Measurements from ENCODE around the gene RNF145. TPM values are rescaled to one million over a fixed set of nuclear protein-coding genes. Genes with fewer than 3 reads are reported as not detected.
"Not testable (repeated sequence)": the region's sequence is repeated elsewhere in the genome, so short reads cannot be mapped to it uniquely, and the experiment has no call there.

The RNF145 gene
- total RNA-seq, 1 experiment from 2014 or later: 13.7 TPM

DNA sequence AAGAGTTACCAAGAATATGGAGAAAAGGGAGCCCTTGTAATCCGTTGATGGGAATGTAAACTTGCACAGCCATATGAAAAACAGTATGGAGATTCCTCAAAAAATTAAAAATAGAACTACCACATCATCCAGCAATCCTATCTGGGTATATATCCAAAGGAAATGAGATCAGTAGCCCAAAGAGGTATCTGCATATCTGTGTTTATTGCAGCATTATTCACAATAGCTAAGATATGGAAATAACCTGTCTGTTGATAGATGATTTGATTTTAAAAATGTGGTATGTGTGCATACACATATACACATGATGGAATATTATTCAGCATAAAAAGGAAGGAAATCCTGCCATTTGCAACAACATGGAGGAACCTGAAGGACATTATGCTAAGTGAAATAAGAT is 61.4 kb downstream of the RNF145 start:
- no peaks in the 10 kb centered on the region for H3K4me1 ChIP-seq (ENCODE audit: insufficient read depth, low read length)
- no TSS peak for BruUV-seq (replicated peaks)

DNA sequence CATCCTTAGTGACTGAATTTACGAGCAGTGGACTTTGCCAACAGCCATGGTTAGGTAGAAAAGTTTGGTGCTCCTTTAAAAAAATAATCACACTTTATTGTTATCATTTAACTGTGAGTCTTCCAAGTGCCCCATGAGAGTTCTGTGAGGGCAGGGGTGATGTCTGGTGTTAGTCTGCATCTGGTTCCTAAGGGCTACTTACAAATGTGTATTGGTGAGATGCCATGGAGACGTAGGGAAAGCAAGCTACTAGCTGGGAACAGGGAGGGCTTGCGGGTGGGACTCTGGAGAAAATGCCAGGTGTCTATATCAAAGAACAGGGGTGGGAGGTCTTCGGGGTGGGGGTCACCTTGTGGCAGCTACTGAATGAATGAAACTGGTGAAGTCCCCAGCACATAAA is 62.5 kb downstream of the RNF145 start:
- H3K4me3 ChIP-seq (ENCODE audit: low read length): no peak overlapping the region
- H3K9me3 ChIP-seq (ENCODE audit: low read length): no peaks in the 10 kb centered on the region
- ATAC-seq (no peak), DNase-seq (no peak)
- CTCF ChIA-PET: no interaction called here
- no peak overlapping the region for H2AFZ ChIP-seq (ENCODE audit: low read length)
- BruUV-seq (replicated peaks): no TSS peak
- no peak overlapping the region for H3K27ac ChIP-seq (ENCODE audit: low read length)
- H3K9me2 ChIP-seq (replicated peaks; ENCODE audit: low read length): no peaks in the 10 kb centered on the region
- H3K4me1 ChIP-seq (ENCODE audit: insufficient read depth, low read length): no peaks in the 10 kb centered on the region
- no peaks in the 10 kb centered on the region for H3K27me3 ChIP-seq (ENCODE audit: low read length)
- intact Hi-C loops (cut with micrococcal nuclease): no loop called here
- H3F3A ChIP-seq (ENCODE audit: low read length, unreplicated experiment): no peaks in the 10 kb centered on the region
- no peaks in the 10 kb centered on the region for H4K20me1 ChIP-seq (ENCODE audit: low read length)
- H3K9ac ChIP-seq (ENCODE audit: low read length): no peak overlapping the region
- no peaks in the 10 kb centered on the region for H3K36me3 ChIP-seq (ENCODE audit: low read depth, low read length)
- POLR2A ChIA-PET (ENCODE audit: unreplicated experiment): no interaction called here
- H3K79me2 ChIP-seq (ENCODE audit: low read length): no peaks in the 10 kb centered on the region
- TF ChIP-seq EZH2 (IDR thresholded peaks at IDR 0.05; ENCODE audit: low read length, unreplicated experiment) (no peak), EZH2phosphoT487 (IDR thresholded peaks at IDR 0.05; ENCODE audit: borderline replicate concordance, low read length) (no peak)
- TF ChIP-seq, protein P1, sequence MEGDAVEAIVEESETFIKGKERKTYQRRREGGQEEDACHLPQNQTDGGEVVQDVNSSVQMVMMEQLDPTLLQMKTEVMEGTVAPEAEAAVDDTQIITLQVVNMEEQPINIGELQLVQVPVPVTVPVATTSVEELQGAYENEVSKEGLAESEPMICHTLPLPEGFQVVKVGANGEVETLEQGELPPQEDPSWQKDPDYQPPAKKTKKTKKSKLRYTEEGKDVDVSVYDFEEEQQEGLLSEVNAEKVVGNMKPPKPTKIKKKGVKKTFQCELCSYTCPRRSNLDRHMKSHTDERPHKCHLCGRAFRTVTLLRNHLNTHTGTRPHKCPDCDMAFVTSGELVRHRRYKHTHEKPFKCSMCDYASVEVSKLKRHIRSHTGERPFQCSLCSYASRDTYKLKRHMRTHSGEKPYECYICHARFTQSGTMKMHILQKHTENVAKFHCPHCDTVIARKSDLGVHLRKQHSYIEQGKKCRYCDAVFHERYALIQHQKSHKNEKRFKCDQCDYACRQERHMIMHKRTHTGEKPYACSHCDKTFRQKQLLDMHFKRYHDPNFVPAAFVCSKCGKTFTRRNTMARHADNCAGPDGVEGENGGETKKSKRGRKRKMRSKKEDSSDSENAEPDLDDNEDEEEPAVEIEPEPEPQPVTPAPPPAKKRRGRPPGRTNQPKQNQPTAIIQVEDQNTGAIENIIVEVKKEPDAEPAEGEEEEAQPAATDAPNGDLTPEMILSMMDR (conservative IDR thresholded peaks at IDR 0.05; ENCODE audit: low read depth, low read length): no peak
- no peak overlapping the region for H3K4me2 ChIP-seq (ENCODE audit: low read length)

More for the DNA sequence above, 61.4 kb downstream of the RNF145 start:
- Histone ChIP-seq H3K27ac (ENCODE audit: low read length) (no peak overlapping the region), H2AFZ (ENCODE audit: low read length) (no peak overlapping the region), H3K79me2 (ENCODE audit: low read length) (no peaks in the 10 kb centered on the region), H4K20me1 (ENCODE audit: low read length) (no peaks in the 10 kb centered on the region), H3K36me3 (ENCODE audit: low read depth, low read length) (no peaks in the 10 kb centered on the region), H3K27me3 (ENCODE audit: low read length) (no peaks in the 10 kb centered on the region), H3K9me3 (ENCODE audit: low read length) (no peaks in the 10 kb centered on the region), H3F3A (ENCODE audit: low read length, unreplicated experiment) (no peaks in the 10 kb centered on the region), H3K9ac (ENCODE audit: low read length) (no peak overlapping the region), H3K4me2 (ENCODE audit: low read length) (no peak overlapping the region), H3K4me3 (ENCODE audit: low read length) (no peak overlapping the region), H3K9me2 (replicated peaks; ENCODE audit: low read length) (no peaks in the 10 kb centered on the region)
- no peak for DNase-seq
- no peak for TF ChIP-seq EZH2 (IDR thresholded peaks at IDR 0.05; ENCODE audit: low read length, unreplicated experiment)
- TF ChIP-seq EZH2phosphoT487 (IDR thresholded peaks at IDR 0.05; ENCODE audit: borderline replicate concordance, low read length): no peak
- TF ChIP-seq, protein P1 (conservative IDR thresholded peaks at IDR 0.05; ENCODE audit: low read depth, low read length): no peak
- CTCF ChIA-PET: no interaction called here
- POLR2A ChIA-PET (ENCODE audit: unreplicated experiment): no interaction called here
- intact Hi-C loops (cut with micrococcal nuclease): no loop called here
- no peak for ATAC-seq

DNA sequence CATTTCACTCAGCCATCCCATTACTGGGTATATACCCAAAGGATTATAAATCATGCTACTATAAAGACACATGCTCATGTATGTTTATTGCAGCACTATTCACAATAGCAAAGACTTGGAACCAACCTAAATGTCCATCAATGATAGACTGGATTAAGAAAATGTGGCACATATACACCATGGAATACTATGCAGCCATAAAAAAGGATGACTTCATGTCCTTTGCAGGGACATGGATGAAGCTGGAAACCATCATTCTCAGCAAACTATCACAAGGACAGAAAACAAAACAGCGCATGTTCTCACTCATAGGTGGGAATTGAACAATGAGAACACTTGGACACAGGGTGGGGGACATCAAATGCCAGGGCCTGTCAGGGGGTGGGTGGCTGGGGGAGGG is 64.2 kb downstream of the RNF145 start:
- H3K9ac ChIP-seq (ENCODE audit: low read length); H3F3A ChIP-seq (ENCODE audit: low read length, unreplicated experiment); CTCF ChIA-PET; H3K79me2 ChIP-seq (ENCODE audit: low read length); H3K4me1 ChIP-seq (ENCODE audit: insufficient read depth, low read length); H3K36me3 ChIP-seq (ENCODE audit: low read depth, low read length); H3K27ac ChIP-seq (ENCODE audit: low read length); H3K9me3 ChIP-seq (ENCODE audit: low read length); H3K27me3 ChIP-seq (ENCODE audit: low read length); intact Hi-C loops (cut with micrococcal nuclease); ATAC-seq; POLR2A ChIA-PET (ENCODE audit: unreplicated experiment); H3K4me2 ChIP-seq (ENCODE audit: low read length); H3K9me2 ChIP-seq (replicated peaks; ENCODE audit: low read length); H4K20me1 ChIP-seq (ENCODE audit: low read length); BruUV-seq (replicated peaks); H3K4me3 ChIP-seq (ENCODE audit: low read length); H2AFZ ChIP-seq (ENCODE audit: low read length); DNase-seq: not testable (repeated sequence)

All from PC-3 (cell line).